Suprapubic skin (tissue), 4 donors: ENCODE results near the gene COP1.

Experiments
- EP300 ChIP-seq: sonication (generic); formaldehyde crosslinking; IDR thresholded peaks from one replicate; pipeline ENCODE4 v1.6.1; 2017; ENCODE audit warnings: antibody characterized with exemption
- POLR2A ChIP-seq, 2 donors: fragments of 450-650 bp; IDR thresholded peaks; one replicate each; pipeline ENCODE4 v1.6.1; 2017; ENCODE audit warnings: antibody characterized with exemption in 2 of 2, mild to moderate bottlenecking in 2 of 2, moderate library complexity in 2 of 2
- POLR2AphosphoS5 ChIP-seq, 3 donors: sonication (generic); formaldehyde crosslinking; IDR thresholded peaks; one replicate each; pipeline ENCODE4 v1.6.1; 2017; ENCODE audit warnings: antibody characterized with exemption in 3 of 3
- TF ChIP-seq, protein P1 (sequence below), 2 donors: fragments of 200-600 bp in 1 of 2; fragments of 450-650 bp in 1 of 2; sonication (generic) in 1 of 2; IDR thresholded peaks; one replicate each; pipeline ENCODE4 v1.5.1; 2016 to 2019; ENCODE audit warnings: antibody characterized with exemption in 2 of 2, mild to moderate bottlenecking in 1 of 2, moderate library complexity in 1 of 2

DNA sequence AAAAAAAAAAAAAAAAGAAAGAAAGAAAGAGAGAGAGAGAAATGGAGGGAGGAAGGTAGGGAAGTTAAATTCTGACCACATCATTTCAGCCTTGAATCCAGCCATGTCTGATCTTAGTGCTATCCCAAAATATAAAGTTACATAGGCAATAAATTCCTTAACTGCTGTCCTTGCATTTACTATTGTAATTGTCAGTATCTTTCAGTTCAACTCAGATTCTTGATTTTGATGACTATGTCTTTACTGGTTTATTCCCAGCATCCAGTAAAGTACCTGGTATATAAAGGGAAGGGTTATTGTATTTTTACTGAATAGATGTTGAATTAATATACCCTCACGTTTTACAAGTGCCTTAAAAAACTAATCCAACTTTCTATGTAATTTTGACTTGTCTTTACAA is 8.9 kb upstream of the COP1 start:
- TF ChIP-seq, protein P1, sequence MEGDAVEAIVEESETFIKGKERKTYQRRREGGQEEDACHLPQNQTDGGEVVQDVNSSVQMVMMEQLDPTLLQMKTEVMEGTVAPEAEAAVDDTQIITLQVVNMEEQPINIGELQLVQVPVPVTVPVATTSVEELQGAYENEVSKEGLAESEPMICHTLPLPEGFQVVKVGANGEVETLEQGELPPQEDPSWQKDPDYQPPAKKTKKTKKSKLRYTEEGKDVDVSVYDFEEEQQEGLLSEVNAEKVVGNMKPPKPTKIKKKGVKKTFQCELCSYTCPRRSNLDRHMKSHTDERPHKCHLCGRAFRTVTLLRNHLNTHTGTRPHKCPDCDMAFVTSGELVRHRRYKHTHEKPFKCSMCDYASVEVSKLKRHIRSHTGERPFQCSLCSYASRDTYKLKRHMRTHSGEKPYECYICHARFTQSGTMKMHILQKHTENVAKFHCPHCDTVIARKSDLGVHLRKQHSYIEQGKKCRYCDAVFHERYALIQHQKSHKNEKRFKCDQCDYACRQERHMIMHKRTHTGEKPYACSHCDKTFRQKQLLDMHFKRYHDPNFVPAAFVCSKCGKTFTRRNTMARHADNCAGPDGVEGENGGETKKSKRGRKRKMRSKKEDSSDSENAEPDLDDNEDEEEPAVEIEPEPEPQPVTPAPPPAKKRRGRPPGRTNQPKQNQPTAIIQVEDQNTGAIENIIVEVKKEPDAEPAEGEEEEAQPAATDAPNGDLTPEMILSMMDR (IDR thresholded peaks at IDR 0.05): no peak
- TF ChIP-seq POLR2A (IDR thresholded peaks at IDR 0.05) (no peak), POLR2AphosphoS5 (IDR thresholded peaks at IDR 0.05) (no peak), EP300 (no peak)
